GM18870 (cell line): Measurements from ENCODE around the gene CHCHD6.

Experiments used
- ATAC-seq: cut with Tn5 transposase; IDR thresholded peaks from one replicate; pipeline ENCODE4 v1.9.1; 2021; ENCODE audit warnings: moderate library complexity; ENCODE audit not compliant: unreplicated experiment

The CHCHD6 gene

DNA sequence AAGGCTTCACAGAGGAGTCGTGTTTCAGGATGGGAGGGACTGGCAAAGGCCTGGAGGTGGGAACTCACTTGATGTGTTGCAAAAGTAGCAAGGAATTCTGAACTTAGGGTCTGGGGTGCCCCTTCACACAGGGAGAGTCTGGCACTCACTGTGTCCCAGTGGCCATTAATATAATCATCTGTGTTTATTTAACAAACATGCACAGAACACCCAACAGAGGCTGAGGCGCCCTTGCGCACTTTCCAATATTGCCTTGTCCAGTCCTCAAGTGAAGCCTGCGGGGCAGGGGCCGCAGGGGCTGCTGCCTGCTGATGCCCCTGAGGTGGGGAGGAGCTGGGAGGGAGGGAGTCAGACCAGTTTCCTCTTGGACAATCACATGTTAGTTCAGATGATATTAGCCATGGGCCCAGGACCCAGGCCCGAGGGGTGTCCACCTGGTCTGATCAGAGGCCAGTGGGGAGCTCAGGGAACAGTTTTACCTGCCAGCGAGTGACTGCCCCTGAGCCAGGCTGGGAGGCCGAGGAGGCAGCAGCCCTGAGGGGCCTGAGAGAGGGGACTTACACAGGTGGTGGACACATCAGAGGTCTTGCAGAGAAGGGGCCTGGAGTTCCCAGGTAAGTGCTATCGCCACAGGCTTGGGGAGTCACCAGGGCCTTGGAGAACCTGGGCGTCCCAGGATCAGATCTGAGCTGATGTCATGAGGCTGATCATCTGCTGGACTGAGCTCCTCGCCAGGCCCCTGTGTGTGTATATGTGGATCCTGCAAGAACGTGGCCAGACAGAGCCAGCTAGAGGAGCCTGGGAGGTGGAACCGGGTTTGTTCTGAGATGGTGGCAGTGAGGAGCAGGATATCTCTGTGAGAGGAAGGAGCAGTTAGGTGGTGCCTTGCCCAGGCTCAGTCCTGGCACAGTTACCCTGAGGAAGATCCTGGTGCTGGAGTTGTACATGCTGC, 35.3 kb upstream of the CHCHD6 start:
- no peak for ATAC-seq

DNA sequence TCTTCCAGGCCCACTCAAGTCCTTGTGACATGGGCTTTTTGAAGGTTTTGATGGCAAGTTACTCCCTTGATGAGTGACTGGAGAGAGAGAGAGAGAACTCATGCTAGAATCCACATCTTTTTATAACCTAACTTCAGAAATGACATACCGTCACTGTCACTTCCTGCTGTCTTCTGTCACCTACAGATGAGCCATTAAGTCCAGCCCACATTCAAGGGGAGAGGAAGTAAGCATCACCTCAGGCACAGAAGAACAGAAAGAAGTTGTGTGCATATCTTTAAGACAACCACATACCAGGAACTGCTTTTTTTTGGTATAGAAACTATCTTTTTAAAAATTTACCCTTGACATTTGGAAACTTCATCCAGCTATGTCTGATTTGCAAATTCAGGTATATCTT, 32.5 kb upstream of the CHCHD6 start:
- no peak for ATAC-seq

DNA sequence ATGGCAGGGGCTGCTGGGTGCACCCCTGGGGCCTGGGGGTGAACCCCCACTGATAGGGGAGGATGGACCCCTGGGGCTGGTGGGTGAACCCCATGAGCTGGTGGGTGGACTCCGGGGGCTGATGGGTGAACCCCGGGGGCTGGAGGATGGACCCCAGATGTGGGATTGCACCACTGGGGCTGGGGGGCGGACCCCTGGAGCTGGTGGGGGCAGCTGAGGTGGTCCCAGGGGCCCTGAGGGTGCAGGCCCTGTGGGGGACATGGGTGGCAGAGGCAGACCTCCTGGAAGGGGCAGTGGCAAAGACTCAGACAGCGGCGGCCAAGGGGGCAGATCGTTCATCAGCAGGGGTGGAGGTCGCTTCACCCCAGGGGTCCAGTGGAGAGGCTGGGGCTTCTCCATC, 31.7 kb upstream of the CHCHD6 start:
- no peak for ATAC-seq

DNA sequence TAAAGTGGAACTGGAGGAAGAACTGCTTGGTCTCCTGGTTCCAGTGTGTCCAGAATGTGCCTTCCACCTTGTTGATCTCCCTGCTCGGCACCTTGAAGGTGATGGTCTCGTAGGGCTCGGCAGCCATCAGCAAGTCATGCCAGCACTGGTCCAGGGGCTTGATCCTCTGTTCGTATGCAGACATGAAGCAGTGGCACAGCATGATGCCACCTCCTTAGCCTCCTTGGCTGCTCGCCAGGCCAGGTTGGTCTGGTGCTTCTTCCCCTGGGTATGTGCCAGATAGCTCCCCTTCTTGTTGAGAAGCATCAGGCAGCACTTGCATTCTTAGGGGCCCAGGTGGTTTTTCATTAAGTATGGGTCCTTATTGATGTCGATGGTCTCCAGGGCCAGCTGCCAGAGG, 31.3 kb upstream of the CHCHD6 start:
- no peak for ATAC-seq

DNA sequence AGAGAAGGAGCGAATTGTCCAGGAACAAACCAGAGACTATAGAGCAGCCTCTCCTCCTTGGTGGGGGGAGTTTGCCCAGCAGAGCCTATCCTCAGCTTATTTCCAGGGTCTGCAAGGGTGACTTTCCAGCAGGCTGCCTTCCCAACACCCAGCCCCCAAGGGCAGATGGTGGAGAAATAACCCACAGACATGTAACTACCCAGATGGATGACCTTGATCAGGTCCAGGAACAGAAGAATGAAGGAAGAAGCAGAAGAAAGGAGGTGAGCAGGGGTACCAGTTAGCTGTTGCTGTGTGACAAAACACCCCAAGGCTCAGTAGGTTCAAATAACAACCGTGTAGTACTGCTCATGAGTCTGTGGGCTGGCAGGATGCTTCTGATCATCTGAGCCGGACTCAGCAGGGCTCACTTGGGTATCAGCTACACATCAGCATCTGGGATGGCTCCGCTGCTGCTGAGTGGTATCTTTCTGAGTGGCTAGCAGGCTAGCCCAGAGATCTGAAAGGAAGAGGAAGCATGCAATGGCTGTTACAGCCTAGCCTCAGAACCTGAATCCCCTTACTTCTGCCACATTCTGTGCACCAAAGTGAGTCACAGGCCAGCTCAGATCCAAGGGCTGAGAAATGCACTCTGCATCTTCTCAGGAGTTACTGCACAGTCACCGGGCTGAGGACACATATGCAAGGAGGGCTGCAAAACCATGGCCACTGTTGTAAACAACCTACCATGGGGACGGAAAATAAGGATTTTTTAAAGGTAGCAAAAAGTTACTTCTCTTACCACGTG, 26.9 kb upstream of the CHCHD6 start:
- no peak for ATAC-seq

DNA sequence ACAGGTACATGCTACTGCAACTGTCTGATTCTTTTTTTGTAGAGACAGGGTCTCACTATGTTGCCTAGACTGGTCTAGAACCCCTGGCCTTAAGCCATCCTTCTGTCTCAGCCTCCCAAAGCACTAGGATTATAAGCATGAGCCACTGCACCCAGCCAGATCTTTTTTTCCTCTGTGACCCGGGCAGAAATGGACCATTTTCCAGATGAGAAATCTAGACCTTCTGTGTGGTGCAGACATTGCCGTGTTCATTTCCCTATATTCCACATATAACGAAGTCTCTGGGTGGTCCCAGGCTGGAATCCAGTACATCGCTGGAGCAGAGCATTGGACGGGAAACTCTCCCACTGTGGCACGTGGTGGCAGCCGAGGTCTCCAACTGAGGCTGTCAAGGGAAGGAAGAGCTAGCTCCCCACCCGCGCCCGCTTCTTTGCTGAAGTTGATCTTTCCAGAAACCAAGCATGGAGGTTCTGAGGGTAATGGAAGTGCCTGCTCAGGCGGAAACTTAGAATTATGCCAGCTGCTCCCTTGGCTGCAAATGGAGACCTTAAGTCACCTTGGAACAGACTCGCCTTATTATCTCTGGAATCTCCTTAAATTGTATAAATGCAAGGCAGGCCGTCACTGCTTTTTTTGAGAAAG, 26.1 kb upstream of the CHCHD6 start:
- no peak for ATAC-seq

DNA sequence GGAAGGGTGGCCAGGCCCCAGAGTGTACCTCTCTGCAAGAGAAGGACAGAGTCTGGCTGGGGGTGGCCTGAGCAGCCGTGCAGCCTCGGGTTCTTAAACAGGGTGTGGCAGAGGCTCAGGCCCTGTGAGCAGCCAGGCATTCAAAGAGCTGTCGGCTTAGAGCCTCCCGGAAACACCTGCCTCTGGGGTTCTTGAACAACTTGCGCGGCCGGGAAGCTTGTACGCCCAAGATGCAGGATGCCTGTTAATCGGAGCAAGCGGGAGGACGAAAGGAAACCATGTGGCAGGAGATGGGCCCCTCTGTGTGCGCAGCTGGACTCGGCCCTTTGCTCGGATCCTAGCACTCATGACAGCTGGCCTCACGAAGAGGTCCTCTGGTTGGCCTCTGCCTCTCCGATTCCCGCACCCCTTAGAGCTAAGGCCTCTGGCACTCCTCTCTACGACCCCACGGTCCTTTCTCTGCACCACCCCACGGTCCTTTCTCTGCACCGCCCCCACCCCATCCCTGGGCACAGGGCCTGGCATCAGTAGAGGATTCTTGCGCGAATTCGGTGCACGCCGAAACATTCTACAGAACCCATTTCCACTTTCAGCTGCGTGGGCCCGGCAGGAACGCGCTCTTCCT, 25.2 kb upstream of the CHCHD6 start:
- no peak for ATAC-seq

DNA sequence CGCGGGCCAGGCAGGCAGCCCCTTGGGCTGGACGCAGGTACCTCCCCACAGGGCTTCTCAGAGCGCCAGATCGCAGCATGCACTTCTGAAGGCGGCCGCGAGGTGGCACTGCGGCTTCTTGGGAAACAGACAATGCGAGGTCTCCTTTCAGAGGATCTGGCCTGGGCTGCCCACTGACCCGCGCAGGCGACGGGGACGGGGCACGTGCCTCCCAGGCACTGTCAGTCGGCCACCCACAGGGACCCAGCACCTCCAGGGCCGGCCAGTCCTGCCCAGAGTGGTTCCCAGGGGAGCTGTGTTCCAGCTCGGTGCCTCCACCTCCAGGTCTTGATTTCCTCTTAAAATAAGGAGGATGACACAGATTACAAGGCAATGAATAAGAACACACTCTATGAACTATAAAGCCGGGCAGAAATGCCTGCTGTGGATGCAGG, 24.7 kb upstream of the CHCHD6 start:
- ATAC-seq, result no peak

DNA sequence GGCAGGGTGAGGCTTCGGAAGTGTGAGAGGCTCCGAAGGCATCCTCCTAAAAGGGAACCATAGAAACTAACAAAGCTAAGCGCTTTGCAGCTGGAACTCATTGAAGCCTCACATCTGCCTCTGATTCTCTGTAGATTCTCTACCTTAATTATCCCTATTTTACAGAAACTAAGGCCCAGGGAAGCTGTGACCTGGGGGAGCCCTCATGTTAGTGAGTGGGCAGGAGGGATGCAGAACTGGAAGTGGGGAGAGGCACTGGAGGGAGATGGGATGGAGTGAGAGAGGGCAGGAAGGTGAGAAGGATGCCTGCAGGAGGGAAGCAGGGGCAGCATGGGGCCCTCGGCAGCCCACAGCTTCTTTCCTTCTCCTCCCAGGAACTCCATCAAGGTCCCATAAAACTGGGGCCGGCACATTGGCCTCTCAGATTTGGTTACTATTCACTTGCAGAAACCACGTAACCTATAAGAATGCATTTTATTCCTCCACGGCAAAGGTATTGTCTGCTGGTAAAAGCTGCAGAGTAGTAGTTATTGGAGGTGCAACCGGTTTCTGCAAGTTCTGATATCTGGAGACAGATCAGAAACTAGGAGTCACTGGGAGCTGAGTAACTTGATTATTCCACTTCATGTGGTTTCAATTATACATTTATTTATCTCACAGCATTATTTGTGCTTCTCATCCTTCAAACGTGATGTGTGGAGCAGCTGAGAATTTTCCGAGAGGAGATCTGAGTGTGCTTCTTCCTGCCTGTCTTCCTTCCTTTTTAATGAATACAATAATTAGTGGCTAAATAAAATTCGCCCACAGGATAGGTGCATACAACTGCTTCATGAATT, 24.0 kb upstream of the CHCHD6 start:
- ATAC-seq, result no peak

DNA sequence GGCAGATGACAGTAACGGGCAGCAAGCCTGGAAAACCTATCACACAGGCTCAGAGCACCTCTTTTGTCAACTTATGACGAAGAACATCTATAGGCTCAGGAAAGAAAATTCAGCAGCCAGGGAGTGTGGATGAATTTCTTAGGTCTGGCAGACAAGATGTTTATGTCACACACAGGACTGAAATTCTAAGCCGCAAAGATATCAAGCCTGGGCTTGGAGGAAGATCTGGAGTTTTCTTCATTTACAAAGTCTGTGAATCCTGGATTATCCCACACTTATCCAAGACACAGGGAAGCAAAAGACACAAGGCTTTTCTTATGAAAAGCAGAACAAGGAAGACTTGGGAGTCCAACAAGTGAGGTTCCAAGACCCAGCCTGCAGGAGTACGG, 23.4 kb upstream of the CHCHD6 start:
- ATAC-seq, result no peak

DNA sequence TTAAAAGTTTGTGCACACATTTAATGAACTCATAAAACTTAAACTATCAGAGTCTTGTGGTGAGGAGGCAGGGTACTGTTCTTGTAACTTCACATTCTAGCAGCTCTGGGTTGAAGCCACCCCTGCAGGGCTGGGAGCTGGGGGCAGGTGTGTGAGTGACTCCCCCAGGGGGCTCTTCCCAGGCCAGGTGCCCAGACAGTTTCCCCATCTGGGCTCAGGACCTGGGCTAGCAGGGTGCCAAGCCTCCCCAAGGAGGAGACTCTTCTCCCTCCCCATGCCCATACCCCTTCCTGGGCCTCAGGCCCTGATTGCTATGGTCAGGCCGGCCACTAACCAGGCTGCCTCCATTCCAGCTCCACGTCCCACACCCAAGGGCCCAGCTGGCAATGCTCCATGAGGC, 22.0 kb upstream of the CHCHD6 start:
- no peak for ATAC-seq

DNA sequence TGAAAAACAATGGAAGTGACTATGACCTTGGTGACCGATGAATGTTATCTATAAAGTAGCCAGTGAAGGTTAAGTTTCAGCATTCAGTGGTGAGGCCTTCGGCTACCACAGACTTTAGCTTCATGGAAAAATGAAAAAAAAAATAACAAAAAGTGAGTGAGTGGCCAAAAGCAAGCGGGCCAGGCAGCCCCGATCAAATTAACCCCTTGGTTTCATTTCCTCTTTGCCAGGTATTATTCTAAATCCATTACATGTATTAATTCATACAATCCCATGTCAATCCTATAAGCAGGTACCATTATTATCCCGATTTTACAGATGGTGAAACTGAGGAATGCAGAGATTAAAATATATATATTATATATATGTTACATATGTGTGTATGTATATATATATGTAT, 21.0 kb upstream of the CHCHD6 start:
- ATAC-seq, result no peak

DNA sequence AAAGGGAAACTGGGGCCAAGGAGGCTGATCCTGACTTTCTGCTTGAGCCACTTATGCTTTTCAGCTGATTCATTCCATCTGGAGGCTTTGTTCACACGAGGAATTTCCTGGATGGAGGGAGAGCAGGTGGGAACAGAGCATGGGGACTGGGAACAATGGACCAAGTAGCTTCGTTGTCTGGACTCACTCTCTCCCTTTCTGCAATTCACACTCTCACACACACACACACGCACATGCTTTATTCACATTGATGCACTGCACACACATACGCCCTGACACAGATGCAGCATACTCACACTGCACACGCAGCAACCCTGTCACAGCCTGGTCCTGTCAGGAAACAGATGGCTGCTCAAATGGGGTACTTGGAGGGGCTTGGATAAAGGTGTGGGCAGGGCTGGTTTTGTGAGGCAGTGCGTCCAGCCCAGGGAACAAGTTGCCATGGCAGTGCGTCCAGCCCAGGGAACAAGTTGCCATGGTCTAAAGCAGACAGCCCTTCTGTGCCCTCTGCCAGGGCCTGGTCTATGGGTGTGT, 19.8 kb upstream of the CHCHD6 start:
- ATAC-seq, result no peak

DNA sequence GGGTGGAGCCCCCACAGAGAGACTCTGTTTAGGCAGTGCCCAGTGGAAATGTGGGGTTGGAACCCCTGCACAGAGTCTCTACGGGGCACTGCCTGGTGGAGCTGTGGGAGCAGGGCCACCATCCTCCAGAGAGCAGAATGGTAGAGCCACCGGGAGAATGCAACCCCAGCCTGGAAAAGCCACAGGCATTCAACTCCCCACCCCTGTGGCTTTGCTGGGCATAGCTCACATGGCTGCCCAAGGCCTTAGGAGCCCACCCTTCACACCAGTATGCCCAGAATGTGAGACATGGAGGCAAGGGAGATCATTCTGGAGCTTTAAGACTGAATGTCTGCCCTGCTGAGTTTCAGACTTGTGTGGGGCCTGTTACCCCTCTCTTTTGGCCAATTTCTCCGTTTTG, 19.0 kb upstream of the CHCHD6 start:
- no peak for ATAC-seq

DNA sequence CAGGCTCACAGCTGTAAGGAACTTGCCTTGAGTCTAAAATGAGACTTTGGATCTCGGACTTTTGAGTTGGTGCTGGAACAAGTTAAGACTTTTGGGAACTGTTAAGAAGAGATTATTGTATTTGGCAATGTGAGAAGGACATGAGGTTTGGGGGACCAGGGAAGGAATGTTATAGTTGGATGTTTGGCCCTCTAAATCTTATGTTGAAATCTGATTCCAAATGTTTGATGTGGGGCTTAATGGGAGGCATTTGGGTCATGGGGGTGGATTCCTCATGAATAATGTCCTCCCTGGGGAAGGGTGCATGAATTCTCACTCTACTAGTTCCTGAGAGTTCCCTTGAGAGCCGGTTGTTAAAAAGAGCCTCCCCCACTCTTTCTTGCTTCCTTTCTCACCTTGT, 18.5 kb upstream of the CHCHD6 start:
- no peak for ATAC-seq

DNA sequence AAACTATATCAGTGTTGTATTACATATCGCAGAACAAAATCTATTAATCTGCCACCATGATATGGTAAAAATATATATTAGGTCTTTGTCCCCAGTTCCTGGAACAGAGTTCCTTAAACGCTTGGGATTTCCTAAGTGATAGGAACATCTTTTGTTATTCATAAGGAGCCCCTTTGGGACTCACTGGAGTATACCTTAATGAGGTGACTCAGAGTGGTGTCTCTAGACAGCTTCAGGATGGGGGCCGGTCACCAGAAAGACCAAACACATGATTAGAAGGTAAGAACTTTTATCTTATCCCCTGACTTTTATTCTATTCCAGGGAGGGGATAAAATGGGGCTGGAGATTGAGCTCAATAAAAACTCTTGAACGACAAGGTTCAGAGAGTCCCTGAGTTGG, 12.3 kb upstream of the CHCHD6 start:
- no peak for ATAC-seq

DNA sequence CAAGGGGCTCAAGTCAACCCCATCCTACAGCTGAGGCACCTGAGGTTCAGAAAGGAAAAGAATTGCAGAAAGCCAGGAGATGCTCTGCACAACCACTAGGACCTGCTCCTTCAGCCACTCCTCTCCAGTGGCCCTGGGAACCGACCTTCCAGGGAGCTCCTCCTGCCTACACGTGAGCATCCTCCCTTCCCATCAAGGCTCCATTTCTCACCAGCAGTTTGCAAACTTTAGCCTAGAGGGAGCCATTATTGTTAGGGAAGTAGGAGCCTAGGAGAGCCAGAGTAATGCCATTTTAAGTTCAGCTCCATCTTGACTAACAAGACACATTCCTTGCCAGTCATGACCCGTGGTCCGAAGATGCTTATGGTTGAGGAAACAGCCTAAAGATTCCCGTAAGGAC, 11.2 kb upstream of the CHCHD6 start:
- ATAC-seq, result no peak

DNA sequence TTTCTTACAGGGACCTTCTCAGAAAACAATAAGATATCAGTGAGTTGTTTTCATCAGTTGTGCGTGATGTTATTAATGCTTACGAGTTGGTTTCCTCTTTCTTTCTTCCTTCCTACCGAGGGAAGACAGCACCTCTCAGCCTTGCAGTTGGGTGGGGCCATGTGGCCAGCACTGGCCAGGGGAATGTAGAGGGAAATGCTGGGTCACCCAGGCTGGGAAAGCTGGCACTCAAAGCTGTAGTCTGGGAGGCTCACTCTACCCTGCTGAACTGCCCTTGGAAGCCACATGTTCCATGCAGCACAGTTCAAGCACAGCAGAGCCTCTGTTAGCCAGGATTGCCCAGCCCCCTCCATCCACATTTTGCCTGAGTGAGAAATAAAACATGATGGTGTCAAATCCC, 10.1 kb upstream of the CHCHD6 start:
- no peak for ATAC-seq

DNA sequence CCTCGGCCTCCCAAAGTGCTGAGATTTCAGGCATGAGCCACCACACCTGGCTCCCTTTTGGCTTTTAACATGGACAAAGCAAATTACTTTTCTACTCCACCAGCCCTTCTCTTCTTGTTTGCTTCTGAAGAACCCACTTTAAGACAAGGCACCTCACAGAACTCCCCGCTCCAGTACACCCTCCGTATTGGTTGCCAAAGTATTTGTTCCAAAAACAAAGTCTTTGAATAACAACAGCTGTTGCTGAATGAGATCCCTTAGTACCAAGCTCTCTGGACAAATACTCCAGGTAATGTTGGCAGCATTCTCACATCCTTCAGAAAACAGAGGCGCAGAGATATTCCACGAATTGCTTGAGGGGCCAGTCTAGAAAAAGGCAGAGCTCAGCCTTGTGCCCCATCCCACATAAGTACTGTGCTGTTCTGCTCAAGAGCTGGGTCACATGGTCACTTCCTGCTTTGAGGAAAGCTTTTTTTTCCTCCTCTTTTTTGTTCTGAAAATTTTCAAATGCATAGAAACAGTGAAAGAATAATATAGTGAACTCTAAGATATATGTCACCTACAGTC, 7.3 kb upstream of the CHCHD6 start:
- ATAC-seq, result no peak

DNA sequence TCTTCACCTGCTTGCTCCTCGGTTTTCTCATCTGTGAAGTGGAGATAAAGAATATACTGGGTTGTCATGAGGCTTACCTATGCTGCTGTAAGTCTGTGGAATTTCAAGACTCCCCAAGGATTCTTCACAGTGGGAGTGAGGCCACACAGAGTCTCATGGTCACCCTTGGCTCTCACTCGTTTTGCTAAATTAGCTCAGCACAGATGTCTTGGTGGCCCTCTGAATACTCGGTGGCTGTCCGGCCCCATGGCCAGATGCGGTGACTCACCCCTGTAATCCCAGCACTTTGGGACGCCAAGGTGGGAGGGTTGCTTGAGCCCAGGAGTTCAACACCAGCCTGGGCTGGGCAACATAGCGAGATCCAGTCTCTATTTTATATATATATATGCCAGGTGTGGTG, 5.0 kb upstream of the CHCHD6 start:
- ATAC-seq, result no peak
